Activated CD4-positive, alpha-beta T cell treated with anti-CD3 and anti-CD28 coated beads, Interleukin-2, amount 10 ng/mL, durations not matched to agents 7 days and 5 days (primary cell): Measurements from ENCODE around the gene ABHD17C. TPM values are rescaled to one million over a fixed set of nuclear protein-coding genes. Genes with fewer than 3 reads are reported as not detected.

Experiments
- CTCF ChIA-PET: fragments of 350-600 bp; sonication (Branson Sonifier 250); formaldehyde crosslinking; loops from one replicate; lab custom pipeline; 2021; ENCODE audit warnings: antibody characterized with exemption; lab: Charles Lee
- POLR2A ChIA-PET: fragments of 350-600 bp; sonication (Branson Sonifier 250); formaldehyde crosslinking; loops from one replicate; lab custom pipeline; 2021; ENCODE audit warnings: antibody characterized with exemption; lab: Charles Lee
- DNase-seq: peaks from one replicate; pipeline ENCODE4 v3.0.0-alpha.2; 2020
- H3K27ac Mint-ChIP-seq: one replicate; pipeline ENCODE4 v1.8.0; 2021; ENCODE audit warnings: mild to moderate bottlenecking, moderate library complexity, mixed read lengths
- H3K27me3 Mint-ChIP-seq: one replicate; pipeline ENCODE4 v1.8.0; 2021; ENCODE audit warnings: mixed read lengths
- H3K36me3 Mint-ChIP-seq: one replicate; pipeline ENCODE4 v1.8.0; 2021; ENCODE audit warnings: low read depth, mixed read lengths
- H3K4me1 Mint-ChIP-seq: one replicate; pipeline ENCODE4 v1.8.0; 2021; ENCODE audit warnings: mixed read lengths
- H3K4me3 Mint-ChIP-seq: one replicate; pipeline ENCODE4 v1.8.0; 2021; ENCODE audit warnings: mild to moderate bottlenecking, moderate library complexity, mixed read lengths
- H3K9me3 Mint-ChIP-seq: one replicate; pipeline ENCODE4 v1.8.0; 2021; ENCODE audit warnings: mixed read lengths
- total RNA-seq, 2 experiments: library from RNA; stranded (reverse); gene quantifications; one replicate each; pipeline ENCODE4 v1.2.3, GENCODE V29; 2021

The ABHD17C gene
- total RNA-seq, 2 experiments from 2014 or later = 4.0 to 5.6 TPM

DNA sequence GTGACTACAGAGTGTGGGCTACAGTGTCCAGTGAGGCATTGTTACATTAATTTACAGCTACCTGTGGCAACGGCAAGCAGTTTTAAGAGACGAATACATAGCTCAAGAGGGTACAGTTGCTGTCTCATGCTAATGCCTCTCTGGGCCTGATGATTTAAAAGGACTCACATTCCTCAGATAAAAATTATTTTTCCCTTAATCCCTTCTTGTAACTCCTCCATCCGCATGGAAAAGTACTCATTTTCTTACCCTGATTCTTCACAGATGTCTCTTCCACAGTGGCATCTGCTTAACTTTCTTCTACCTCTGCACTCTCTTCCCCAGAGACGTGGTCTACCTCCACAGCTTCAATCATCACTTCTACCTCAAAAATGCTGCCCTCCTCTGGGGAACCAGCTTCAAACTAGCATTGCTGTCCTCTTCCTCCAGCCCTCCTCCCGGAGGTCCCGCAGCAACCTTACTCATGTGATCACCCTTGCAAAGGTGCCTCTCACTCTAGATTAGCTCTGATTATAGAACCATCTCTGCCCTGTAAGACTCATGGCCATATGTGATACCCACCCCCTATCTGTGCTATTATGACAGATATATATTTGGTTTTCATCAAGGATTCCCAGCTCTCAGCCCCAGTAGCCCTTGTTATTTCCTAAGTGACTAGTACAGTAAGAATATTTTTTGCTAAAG, 21.4 kb upstream of the ABHD17C start:
- Mint-ChIP-seq H3K4me3 (no peak overlapping the region), H3K36me3 (no peaks in the 10 kb centered on the region), H3K27me3 (peaks cover 12% of the 10 kb centered on the region), H3K9me3 (no peaks in the 10 kb centered on the region), H3K4me1 (no peaks in the 10 kb centered on the region), H3K27ac (no peak overlapping the region)
- ChIA-PET POLR2A (no interaction called here), CTCF (interaction anchor here (0.6 kb wide), 1 partner anchor 249 kb away, joined by 3 read pairs; no protein-coding TSS in a partner anchor)
- no peak for DNase-seq

DNA sequence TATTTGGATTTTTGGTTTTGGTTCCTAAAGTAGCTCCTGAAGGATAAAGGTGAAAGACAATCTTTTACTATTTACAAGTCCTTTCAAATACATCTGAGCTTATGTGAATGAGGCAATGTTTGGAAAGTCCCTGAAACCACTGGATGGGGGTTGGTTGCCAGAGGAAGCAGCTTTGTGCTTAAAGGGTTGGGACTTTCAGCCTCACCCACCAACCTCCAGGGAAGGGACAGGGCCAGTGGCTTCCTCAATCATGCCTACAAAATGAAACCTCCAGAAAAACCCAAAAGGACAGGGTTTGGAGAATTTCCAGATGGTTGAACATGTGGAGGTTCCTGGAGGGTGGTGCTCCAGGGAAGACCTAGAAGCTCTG, 20.9 kb upstream of the ABHD17C start:
- Mint-ChIP-seq H3K27ac (no peak overlapping the region), H3K36me3 (no peaks in the 10 kb centered on the region), H3K4me3 (no peak overlapping the region), H3K4me1 (no peaks in the 10 kb centered on the region), H3K27me3 (peaks cover 9% of the 10 kb centered on the region), H3K9me3 (no peaks in the 10 kb centered on the region)
- no peak for DNase-seq
- CTCF ChIA-PET = no interaction called here
- POLR2A ChIA-PET = no interaction called here

DNA sequence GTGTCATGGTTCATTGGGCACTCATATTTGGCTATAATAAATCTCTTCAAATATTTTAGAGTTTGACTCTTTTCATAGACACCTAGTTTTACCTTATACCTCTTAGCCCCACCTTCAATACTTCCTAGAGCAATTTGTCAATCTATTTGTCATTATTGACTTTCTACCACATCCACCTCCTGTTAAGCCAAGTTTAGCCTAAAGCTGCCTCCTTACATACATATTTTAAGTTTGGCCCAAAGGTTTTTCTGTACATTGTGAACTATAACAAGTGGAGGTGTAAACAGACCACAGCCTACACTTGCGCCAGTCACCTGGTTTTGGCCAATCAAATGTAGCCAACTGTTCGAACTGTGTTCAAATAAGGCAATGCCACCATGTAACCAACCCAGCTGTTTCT, 18.1 kb upstream of the ABHD17C start:
- H3K4me3 Mint-ChIP-seq = no peak overlapping the region
- no peaks in the 10 kb centered on the region for H3K36me3 Mint-ChIP-seq
- peaks cover 3% of the 10 kb centered on the region for H3K4me1 Mint-ChIP-seq
- CTCF ChIA-PET = no interaction called here
- H3K27me3 Mint-ChIP-seq = peaks cover 12% of the 10 kb centered on the region
- POLR2A ChIA-PET = no interaction called here
- no peak overlapping the region for H3K27ac Mint-ChIP-seq
- no peaks in the 10 kb centered on the region for H3K9me3 Mint-ChIP-seq
- no peak for DNase-seq

GRCh38 chr15:80679167-80679803, 15.8 kb upstream of the ABHD17C start:
- no peaks in the 10 kb centered on the region for H3K36me3 Mint-ChIP-seq
- DNase-seq = no peak
- POLR2A ChIA-PET = no interaction called here
- H3K4me3 Mint-ChIP-seq = no peak overlapping the region
- H3K27ac Mint-ChIP-seq = no peak overlapping the region
- peaks cover 2% of the 10 kb centered on the region for H3K9me3 Mint-ChIP-seq
- CTCF ChIA-PET = interaction anchor here (0.6 to 0.7 kb wide), 2 partner anchors 32 to 57 kb away, joined by 3 to 4 read pairs; no protein-coding TSS in a partner anchor
- H3K27me3 Mint-ChIP-seq = peaks cover 20% of the 10 kb centered on the region
- peaks cover 3% of the 10 kb centered on the region for H3K4me1 Mint-ChIP-seq

DNA sequence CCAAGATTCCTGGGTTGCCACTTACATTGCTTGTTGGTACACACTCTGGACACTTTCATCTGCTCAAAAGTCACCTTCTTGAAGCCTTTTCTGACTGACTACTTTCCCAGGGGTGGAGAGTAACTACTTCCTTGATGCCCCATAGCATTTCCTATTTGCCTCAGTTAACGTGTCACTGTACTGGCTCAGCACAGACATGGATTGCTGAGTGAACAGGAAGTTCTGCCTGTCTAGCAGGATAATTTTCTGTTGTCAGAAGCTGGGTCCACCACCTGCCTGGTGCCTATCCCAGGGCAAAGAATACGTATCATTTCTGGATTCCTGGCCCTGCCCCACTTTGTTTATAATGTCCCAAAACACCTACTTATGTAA, 15.3 kb upstream of the ABHD17C start:
- Mint-ChIP-seq H3K4me3 (no peak overlapping the region), H3K4me1 (peaks cover 3% of the 10 kb centered on the region), H3K9me3 (peaks cover 2% of the 10 kb centered on the region), H3K27ac (no peak overlapping the region), H3K27me3 (peaks cover 20% of the 10 kb centered on the region), H3K36me3 (no peaks in the 10 kb centered on the region)
- ChIA-PET POLR2A (no interaction called here), CTCF (no interaction called here)
- no peak for DNase-seq

- Mint-ChIP-seq H3K36me3 (no peaks in the 10 kb centered on the region), H3K27ac (no peak overlapping the region), H3K4me3 (no peak overlapping the region), H3K27me3 (peaks cover 28% of the 10 kb centered on the region), H3K4me1 (peaks cover 3% of the 10 kb centered on the region), H3K9me3 (peaks cover 2% of the 10 kb centered on the region)
- CTCF ChIA-PET = interaction anchor here (1.2 kb wide), 1 partner anchor 118 kb away, joined by 5 read pairs; no protein-coding TSS in a partner anchor
- POLR2A ChIA-PET = no interaction called here
- DNase-seq = no peak
These were observed 12.9 kb upstream of the ABHD17C start for GRCh38 chr15:80682201-80682600.

DNA sequence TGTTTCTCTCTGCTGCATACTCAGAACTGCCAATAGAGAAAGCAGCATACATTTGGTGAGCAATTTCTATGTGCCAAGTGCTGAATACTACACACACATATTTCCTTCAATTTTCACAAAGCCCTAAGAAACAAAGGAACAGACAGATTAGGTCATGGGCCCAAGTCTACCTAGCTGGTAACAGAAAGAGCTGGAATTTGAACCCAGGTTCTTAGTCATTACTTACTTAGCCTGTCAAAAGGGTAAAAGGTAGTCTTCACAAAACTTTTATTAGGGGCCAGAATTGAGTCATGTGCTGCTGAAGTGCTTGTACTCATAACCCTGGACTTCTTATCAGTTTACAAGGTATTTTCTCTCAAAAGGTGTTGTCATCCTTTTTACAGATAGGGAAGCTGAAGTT, 10.4 kb upstream of the ABHD17C start:
- ChIA-PET POLR2A (no interaction called here), CTCF (no interaction called here)
- Mint-ChIP-seq H3K27me3 (peaks cover 32% of the 10 kb centered on the region), H3K4me1 (peaks cover under 1% of the 10 kb centered on the region), H3K27ac (no peak overlapping the region), H3K4me3 (no peak overlapping the region), H3K36me3 (no peaks in the 10 kb centered on the region), H3K9me3 (peaks cover 2% of the 10 kb centered on the region)
- DNase-seq = no peak

GRCh38 chr15:80685628-80686027, 9.5 kb upstream of the ABHD17C start:
- Mint-ChIP-seq H3K4me1 (no peaks in the 10 kb centered on the region), H3K27me3 (peaks cover 30% of the 10 kb centered on the region), H3K27ac (no peak overlapping the region), H3K4me3 (no peak overlapping the region), H3K36me3 (no peaks in the 10 kb centered on the region), H3K9me3 (peaks cover 2% of the 10 kb centered on the region)
- POLR2A ChIA-PET = no interaction called here
- CTCF ChIA-PET = no interaction called here
- DNase-seq = no peak

DNA sequence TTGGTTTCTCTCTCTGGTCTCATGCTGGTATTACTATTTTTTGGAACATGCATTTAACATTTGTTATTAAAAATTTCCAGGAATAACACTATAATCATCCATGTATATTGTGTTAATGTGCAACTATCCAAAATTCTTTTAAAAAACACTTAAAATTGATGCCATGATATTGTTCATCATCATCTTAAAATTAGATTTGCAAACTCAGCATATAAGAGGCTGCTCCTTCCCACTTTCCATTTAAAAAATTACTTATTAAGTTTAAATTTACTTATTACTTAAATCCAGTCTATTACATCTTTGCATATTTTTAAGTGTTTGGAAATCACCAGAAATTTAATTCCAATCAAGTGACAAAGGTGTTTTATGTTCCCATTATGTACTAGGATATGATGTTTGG, 5.8 kb upstream of the ABHD17C start:
- no peaks in the 10 kb centered on the region for H3K9me3 Mint-ChIP-seq
- ChIA-PET CTCF (no interaction called here), POLR2A (no interaction called here)
- no peak overlapping the region for H3K4me3 Mint-ChIP-seq
- no peaks in the 10 kb centered on the region for H3K36me3 Mint-ChIP-seq
- peaks cover 37% of the 10 kb centered on the region for H3K27me3 Mint-ChIP-seq
- H3K27ac Mint-ChIP-seq = no peak overlapping the region
- peaks cover 2% of the 10 kb centered on the region for H3K4me1 Mint-ChIP-seq
- DNase-seq = no peak

DNA sequence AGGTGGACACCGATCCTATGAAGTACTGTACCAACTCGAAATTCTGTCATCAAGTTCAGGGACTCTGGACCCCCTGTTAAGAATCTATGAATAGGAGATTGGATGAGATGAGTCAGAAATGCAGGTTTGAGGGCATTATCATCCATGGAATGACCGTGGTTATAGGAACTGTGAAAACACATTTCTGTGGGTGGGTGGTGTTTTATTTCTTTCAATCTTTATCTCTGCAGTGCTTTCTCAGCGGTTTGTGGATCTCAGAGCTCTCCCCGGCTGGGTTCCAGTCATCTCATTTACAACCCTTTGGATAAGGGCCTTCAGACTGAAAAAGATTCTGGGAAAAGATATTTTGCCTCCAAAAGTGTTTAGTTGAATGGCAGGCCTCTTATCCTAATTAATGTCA, 5.4 kb upstream of the ABHD17C start:
- DNase-seq = no peak
- no peaks in the 10 kb centered on the region for H3K36me3 Mint-ChIP-seq
- no peak overlapping the region for H3K4me3 Mint-ChIP-seq
- H3K4me1 Mint-ChIP-seq = peaks cover 4% of the 10 kb centered on the region
- H3K27ac Mint-ChIP-seq = no peak overlapping the region
- no peaks in the 10 kb centered on the region for H3K9me3 Mint-ChIP-seq
- CTCF ChIA-PET = no interaction called here
- H3K27me3 Mint-ChIP-seq = peaks cover 39% of the 10 kb centered on the region
- POLR2A ChIA-PET = no interaction called here

- DNase-seq = no peak
- ChIA-PET POLR2A (no interaction called here), CTCF (no interaction called here)
- H3K27ac Mint-ChIP-seq = no peak overlapping the region
- H3K9me3 Mint-ChIP-seq = no peaks in the 10 kb centered on the region
- H3K27me3 Mint-ChIP-seq = peaks cover 29% of the 10 kb centered on the region
- H3K4me1 Mint-ChIP-seq = peaks cover 9% of the 10 kb centered on the region
- no peak overlapping the region for H3K4me3 Mint-ChIP-seq
- H3K36me3 Mint-ChIP-seq = no peaks in the 10 kb centered on the region
These were observed 3.5 kb upstream of the ABHD17C start for GRCh38 chr15:80691575-80691974.

GRCh38 chr15:80693682-80694610, 1.2 kb upstream of the ABHD17C start:
- DNase-seq = no peak
- Mint-ChIP-seq H3K36me3 (no peaks in the 10 kb centered on the region), H3K4me1 (peaks cover 18% of the 10 kb centered on the region), H3K27me3 (peaks cover 30% of the 10 kb centered on the region), H3K27ac (peak overlapping the region; percentile 82), H3K4me3 (peak overlapping the region; percentile 79), H3K9me3 (no peaks in the 10 kb centered on the region)
- POLR2A ChIA-PET = no interaction called here
- CTCF ChIA-PET = interaction anchor here (0.9 kb wide), 1 partner anchor 196 kb away, joined by 3 read pairs; no protein-coding TSS in a partner anchor
